ENCODE measurements around the gene PCBP4.
"Not testable (repeated sequence)": the region's sequence is repeated elsewhere in the genome, so short reads cannot be mapped to it uniquely, and the experiment has no call there.

The PCBP4 gene

GRCh38 chr3:51993657-51994056 lies 26.4 kb upstream of the PCBP4 start:
- DNase-seq = not testable (repeated sequence)

- DNase-seq = no peak
Measured at GRCh38 chr3:51992017-51992682, 24.9 kb upstream of the PCBP4 start.

GRCh38 chr3:51990501-51990971 lies 23.3 kb upstream of the PCBP4 start:
- DNase-seq = not testable (repeated sequence)

- no peak for DNase-seq
Measured at GRCh38 chr3:51988286-51989146, 21.3 kb upstream of the PCBP4 start.

GRCh38 chr3:51987568-51987967 lies 20.3 kb upstream of the PCBP4 start:
- no peak for DNase-seq

- DNase-seq = no peak
Measured at GRCh38 chr3:51986010-51986947, 19.0 kb upstream of the PCBP4 start.

GRCh38 chr3:51985063-51985462 lies 17.8 kb upstream of the PCBP4 start:
- no peak for DNase-seq

GRCh38 chr3:51984269-51984647 lies 17.0 kb upstream of the PCBP4 start:
- no peak for DNase-seq

GRCh38 chr3:51983578-51984268 lies 16.5 kb upstream of the PCBP4 start:
- DNase-seq = no peak

- DNase-seq = peak; percentile 24 to 70
Measured at GRCh38 chr3:51982838-51983577, 15.8 kb upstream of the PCBP4 start, which contains the start of gene ACY1. Gene ACY1 (plus strand): TSS chr3:51983535. CDS start chr3:51984065, 530 bp downstream.

- DNase-seq = peak; percentile 14 to 48
Measured at GRCh38 chr3:51982352-51982837, 15.1 kb upstream of the PCBP4 start.

- DNase-seq = no peak
Measured at GRCh38 chr3:51980253-51980652, 13.0 kb upstream of the PCBP4 start.

GRCh38 chr3:51978143-51978502 lies 10.9 kb upstream of the PCBP4 start:
- DNase-seq = no peak

GRCh38 chr3:51977446-51978142 lies 10.3 kb upstream of the PCBP4 start:
- no peak for DNase-seq

GRCh38 chr3:51975852-51976549 lies 8.7 kb upstream of the PCBP4 start:
- peak; percentile 20 to 21 for DNase-seq

- DNase-seq = peak; percentile 59 to 61
Measured at GRCh38 chr3:51974963-51975851, 8.0 kb upstream of the PCBP4 start, which contains the start of gene ABHD14A. Gene ABHD14A (plus strand): TSS chr3:51975064. CDS start chr3:51975136, 72 bp downstream.

- DNase-seq = peak in 1 of 2 experiments; percentile 15
Measured at GRCh38 chr3:51974277-51974962, 7.2 kb upstream of the PCBP4 start.

GRCh38 chr3:51971350-51971749 lies 4.1 kb upstream of the PCBP4 start:
- DNase-seq = no peak

Data from NCI-H2081 (cell line).